HCT116 (cell line): Measurements from ENCODE around the gene PIK3R6. TPM values are rescaled to one million over a fixed set of nuclear protein-coding genes. Genes with fewer than 3 reads are reported as not detected.

Source experiments
- ATAC-seq: fragments of 200-7000 bp; cut with Tn5 transposase; 2 replicates; pipeline ENCODE4 v1.9.1; 2020; ENCODE audit warnings: mild to moderate bottlenecking, moderate library complexity
- BruUV-seq: library from RNA; stranded (reverse); fragments of 400-500 nt; replicated peaks from 2 replicates; lab custom pipeline; 2021; lab: Mats Ljungman, UMichigan
- CTCF ChIA-PET: fragments of 300-600 bp; sonication (Branson Sonifier 250); formaldehyde crosslinking; loops from one replicate; lab custom pipeline; 2021; ENCODE audit warnings: antibody characterized with exemption; lab: Charles Lee
- POLR2A ChIA-PET: fragments of 300-600, 350-600 bp; sonication (Branson Sonifier 250); formaldehyde crosslinking; loops from one replicate; lab custom pipeline; 2021; ENCODE audit warnings: antibody characterized with exemption; lab: Charles Lee
- RAD21 ChIA-PET, 2 experiments: fragments of 300-600 bp; sonication (Branson Sonifier 250); formaldehyde crosslinking; loops; one replicate each; lab custom pipeline; 2023; ENCODE audit warnings: low total read pairs in 2 of 2; ENCODE audit not compliant: uncharacterized antibody in 2 of 2, unreplicated experiment in 2 of 2, low non-redundant PET in 1 of 2; lab: Charles Lee
- DNase-seq: peaks from one replicate; pipeline ENCODE4 v3.0.0-alpha.2; 2010; ENCODE audit warnings: low read depth, low spot score
- H2AFZ ChIP-seq: fragments of 200-600 bp; shearing (Covaris generic), sonication (generic); 2 replicates; pipeline ENCODE4 v1.6.1; 2017; ENCODE audit warnings: low read depth, mixed run types, mixed read lengths, antibody characterized with exemption, low read length; ENCODE audit not compliant: poor library complexity, severe bottlenecking
- H3K27ac ChIP-seq: 2 replicates; pipeline ENCODE4 v1.5.1; 2012; ENCODE audit warnings: low read depth, low read length
- H3K27me3 ChIP-seq: fragments of 200-600 bp; sonication (generic); 2 replicates; pipeline ENCODE4 v1.6.1; 2016; ENCODE audit warnings: mixed run types, low read length, mixed read lengths; ENCODE audit not compliant: insufficient read depth
- H3K36me3 ChIP-seq, 2 experiments: fragments of 200-500 bp in 1 of 2; fragments of 200-600 bp in 1 of 2; sonication (Bioruptor generic) in 1 of 2; sonication (generic) in 1 of 2; 2 replicates each; pipeline versions ENCODE4 v1.5.1 to v1.6.1; 2014 to 2016; ENCODE audit warnings: low read length in 2 of 2, inconsistent platforms in 1 of 2, mixed read lengths in 1 of 2, mixed run types in 1 of 2; ENCODE audit not compliant: insufficient read depth in 2 of 2, control insufficient read depth in 1 of 2
- H3K4me1 ChIP-seq, 2 experiments: fragments of 200-600 bp in 1 of 2; sonication (generic) in 1 of 2; 2 replicates each; pipeline versions ENCODE4 v1.5.1 to v1.6.1; 2012 to 2017; ENCODE audit warnings: low read length in 2 of 2, inconsistent platforms in 1 of 2, mild to moderate bottlenecking in 1 of 2, mixed read lengths in 1 of 2, mixed run types in 1 of 2, moderate library complexity in 1 of 2; ENCODE audit not compliant: insufficient read depth in 2 of 2, control insufficient read depth in 1 of 2
- H3K4me2 ChIP-seq: fragments of 200-600 bp; sonication (generic); 2 replicates; pipeline ENCODE4 v1.6.1; 2017; ENCODE audit warnings: mixed run types, low read length, mixed read lengths
- H3K4me3 ChIP-seq, 2 experiments: fragments of 200-600 bp in 1 of 2; sonication (generic) in 1 of 2; replicated peaks in 1 of 2; 2 replicates each; pipeline ENCODE4 v1.5.1; 2011 to 2016; ENCODE audit warnings: low read length in 2 of 2, control low read depth in 1 of 2, low read depth in 1 of 2, mild to moderate bottlenecking in 1 of 2, mixed read lengths in 1 of 2, mixed run types in 1 of 2
- H3K79me2 ChIP-seq: fragments of 200-600 bp; sonication (generic); 2 replicates; pipeline ENCODE4 v1.6.1; 2017; ENCODE audit warnings: mild to moderate bottlenecking, mixed run types, low read length, moderate library complexity, mixed read lengths; ENCODE audit not compliant: insufficient read depth
- H3K9ac ChIP-seq: fragments of 200-600 bp; sonication (generic); 2 replicates; pipeline ENCODE4 v1.6.1; 2016; ENCODE audit warnings: low read length, mixed read lengths
- H3K9me2 ChIP-seq: fragments of 200-600 bp; sonication (generic), shearing (Covaris generic); 2 replicates; pipeline ENCODE4 v1.6.1; 2017; ENCODE audit warnings: mixed run types, mild to moderate bottlenecking, moderate library complexity; ENCODE audit not compliant: insufficient read depth
- H3K9me3 ChIP-seq, 2 experiments: fragments of 200-500 bp in 1 of 2; fragments of 200-600 bp in 1 of 2; sonication (Bioruptor generic) in 1 of 2; sonication (generic) in 1 of 2; 2 replicates each; pipeline ENCODE4 v1.6.1; 2014 to 2017; ENCODE audit warnings: low read length in 2 of 2, mixed read lengths in 2 of 2, inconsistent platforms in 1 of 2, low read depth in 1 of 2, mild to moderate bottlenecking in 1 of 2, mixed run types in 1 of 2, moderate library complexity in 1 of 2; ENCODE audit not compliant: control insufficient read depth in 1 of 2, insufficient read depth in 1 of 2
- H4K20me1 ChIP-seq: fragments of 200-600 bp; sonication (generic), shearing (Covaris generic); 2 replicates; pipeline ENCODE4 v1.6.1; 2017; ENCODE audit warnings: mixed run types, mild to moderate bottlenecking, moderate library complexity; ENCODE audit not compliant: insufficient read depth
- CBX3 ChIP-seq: IDR thresholded peaks from 2 replicates; pipeline ENCODE4 v1.6.1; 2012; ENCODE audit warnings: low read depth
- ELF1 ChIP-seq: IDR thresholded peaks from 2 replicates; pipeline ENCODE4 v1.6.1; 2012; ENCODE audit warnings: low read depth, borderline replicate concordance
- EZH2 ChIP-seq: fragments of 200-600 bp; sonication (generic); IDR thresholded peaks from 2 replicates; pipeline ENCODE4 v1.6.1; 2017; ENCODE audit warnings: antibody characterized with exemption, mixed run types
- EZH2phosphoT487 ChIP-seq: fragments of 200-600 bp; IDR thresholded peaks from 2 replicates; pipeline ENCODE4 v1.6.1; 2018; ENCODE audit warnings: antibody characterized with exemption, borderline replicate concordance
- FOSL1 ChIP-seq: IDR thresholded peaks from 2 replicates; pipeline ENCODE4 v1.6.1; 2012; ENCODE audit warnings: low read depth
- POLR2A ChIP-seq: IDR thresholded peaks from 2 replicates; pipeline ENCODE4 v1.7.0; 2011; ENCODE audit warnings: borderline replicate concordance; ENCODE audit not compliant: insufficient read depth, insufficient read length; ENCODE audit errors: extremely low read depth
- SIN3A ChIP-seq: IDR thresholded peaks from 2 replicates; pipeline ENCODE4 v1.6.1; 2012; ENCODE audit warnings: low read depth
- SRF ChIP-seq: IDR thresholded peaks from 2 replicates; pipeline ENCODE4 v1.6.1; 2012; ENCODE audit warnings: low read depth
- YY1 ChIP-seq: IDR thresholded peaks from 2 replicates; pipeline ENCODE4 v1.6.1; 2011; ENCODE audit warnings: low read length, low read depth, moderate library complexity, mild to moderate bottlenecking; ENCODE audit not compliant: insufficient replicate concordance; ENCODE audit errors: extremely low read depth
- ZBTB33 ChIP-seq: IDR thresholded peaks from 2 replicates; pipeline ENCODE4 v1.6.1; 2011; ENCODE audit warnings: mild to moderate bottlenecking, low read length, moderate library complexity; ENCODE audit not compliant: insufficient replicate concordance; ENCODE audit errors: extremely low read depth
- ZNF274 ChIP-seq: fragments of 200-500 bp; sonication (Bioruptor generic); IDR thresholded peaks from 2 replicates; pipeline ENCODE4 v1.6.1; 2014; ENCODE audit warnings: mild to moderate bottlenecking, low read depth, low read length, inconsistent platforms
- intact Hi-C: fragments of 100-400 bp; cut with micrococcal nuclease; formaldehyde crosslinking; loops from 2 replicates; pipeline ENCODE4 v1.10.0; 2022
- total RNA-seq: library from RNA; stranded (reverse); gene quantifications from one replicate; pipeline ENCODE4 v1.2.1, GENCODE V29; 2021; ENCODE audit not compliant: unreplicated experiment
- TF ChIP-seq, protein P1 (sequence below): IDR thresholded peaks from 2 replicates; pipeline ENCODE4 v1.6.1; 2012
- TF ChIP-seq, protein P2 (sequence below): IDR thresholded peaks from 2 replicates; pipeline ENCODE4 v1.6.1; 2012; ENCODE audit warnings: low read depth

PIK3R6 gene
- total RNA-seq, 1 experiment from 2014 or later, result 0.07 TPM

DNA sequence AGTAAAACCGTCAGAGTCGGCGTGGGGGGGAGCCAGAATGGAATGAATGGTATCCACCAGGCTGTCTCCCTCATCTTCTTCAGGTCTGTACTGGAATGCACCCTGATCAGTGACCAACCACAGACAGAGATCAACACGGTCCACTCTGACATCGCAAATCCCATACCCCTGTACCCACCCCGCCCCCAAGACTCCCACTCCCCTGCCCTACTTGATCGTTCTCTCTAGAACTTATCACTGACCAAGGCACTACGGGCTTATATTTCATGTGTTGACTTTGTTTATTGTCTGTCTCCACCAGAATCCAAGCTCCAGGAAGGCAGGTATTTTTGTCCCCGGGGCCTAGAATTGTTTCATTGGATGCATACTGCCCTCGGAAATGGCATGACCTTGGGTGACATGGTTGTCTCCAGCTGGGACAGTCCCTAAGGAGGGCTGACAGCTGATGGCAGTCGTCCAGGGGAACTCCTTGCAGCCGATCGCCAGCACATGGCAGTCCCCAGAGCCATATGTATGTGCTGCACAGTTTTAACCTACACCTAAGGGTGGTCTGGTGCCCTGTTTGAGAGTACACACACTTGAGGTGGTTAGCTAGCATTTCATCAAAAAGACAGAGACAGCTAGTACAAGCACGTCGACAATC is 67.8 kb downstream of the PIK3R6 start:
- ChIA-PET POLR2A (no interaction called here), CTCF (no interaction called here), RAD21 (interaction anchor here in 1 of 2 experiments (0.6 kb wide), 1 partner anchor 465 kb away, joined by 3 read pairs; no protein-coding TSS in a partner anchor)
- Histone ChIP-seq H4K20me1 (no peaks in the 10 kb centered on the region), H3K4me3 (no peak overlapping the region), H3K9me2 (no peaks in the 10 kb centered on the region), H3K4me2 (no peak overlapping the region), H3K9ac (no peak overlapping the region), H3K79me2 (no peaks in the 10 kb centered on the region), H3K4me1 (no peaks in the 10 kb centered on the region), H3K36me3 (no peaks in the 10 kb centered on the region), H2AFZ (no peak overlapping the region), H3K27ac (no peak overlapping the region), H3K9me3 (no peaks in the 10 kb centered on the region), H3K27me3 (no peaks in the 10 kb centered on the region)
- no peak for ATAC-seq
- BruUV-seq, result no TSS peak
- DNase-seq, result no peak
- intact Hi-C loops, result no loop called here
- TF ChIP-seq SRF (no peak), ELF1 (no peak), EZH2 (no peak), ZNF274 (no peak), EZH2phosphoT487 (no peak), POLR2A (no peak)

DNA sequence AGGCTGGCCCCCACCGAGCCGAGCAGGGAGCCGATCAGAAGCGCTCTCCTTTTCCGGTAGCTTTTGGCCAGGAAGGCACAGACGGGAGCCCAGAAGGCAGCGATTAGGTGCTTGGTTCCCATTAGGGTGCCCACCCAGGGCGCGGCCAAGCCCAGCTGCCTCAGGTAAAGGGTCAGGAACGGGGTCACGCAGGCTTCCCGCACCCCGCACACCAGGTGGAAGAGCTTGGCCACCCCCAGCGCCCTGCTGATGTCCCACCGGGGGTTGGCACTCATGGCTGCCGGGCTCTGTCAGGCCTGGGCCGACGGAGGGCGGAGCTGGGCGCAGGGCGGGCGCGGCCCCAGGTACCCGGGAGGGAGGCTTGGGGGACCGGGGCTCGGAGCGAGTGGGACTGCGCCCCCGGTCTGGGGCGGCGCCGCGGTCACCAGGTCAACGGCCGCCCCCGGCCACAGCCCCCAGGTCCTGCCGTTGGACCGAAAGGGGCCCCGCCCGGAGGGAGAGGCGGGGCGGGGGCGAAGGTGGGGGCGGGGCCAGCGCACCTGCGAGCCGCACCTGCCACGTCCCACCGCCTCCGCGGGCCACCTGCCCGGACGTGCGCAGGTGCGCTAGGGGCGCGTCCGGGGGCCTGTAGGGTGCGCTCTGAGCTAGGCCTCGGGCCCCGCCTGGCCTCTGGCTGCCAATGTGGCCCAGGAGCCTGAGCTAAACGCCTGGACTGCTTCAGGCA is 68.5 kb downstream of the PIK3R6 start, which contains the start of gene MFSD6L:
TSS of gene MFSD6L (minus strand) at position 520 of the 724 bp plus-strand sequence. CDS start at position 275, 245 bp downstream.
- Histone ChIP-seq H4K20me1 (no peaks in the 10 kb centered on the region), H3K27me3 (no peaks in the 10 kb centered on the region), H3K9me2 (no peaks in the 10 kb centered on the region), H3K27ac (no peak within 1 kb of the TSS), H3K4me1 (no peaks in the 10 kb centered on the region), H3K79me2 (no peaks in the 10 kb centered on the region), H2AFZ (no peak within 1 kb of the TSS), H3K4me3 (no peak within 1 kb of the TSS), H3K9me3 (no peaks in the 10 kb centered on the region), H3K36me3 (no peaks in the 10 kb centered on the region), H3K9ac (no peak within 1 kb of the TSS), H3K4me2 (no peak within 1 kb of the TSS)
- no TSS peak for BruUV-seq
- intact Hi-C loops, result no loop called here
- DNase-seq (no peak), ATAC-seq (no peak)
- ChIA-PET POLR2A (no interaction called here), CTCF (no interaction called here), RAD21 (no interaction called here)
- TF ChIP-seq EZH2, result no peak
- TF ChIP-seq EZH2phosphoT487, result no peak
- TF ChIP-seq, protein P1, sequence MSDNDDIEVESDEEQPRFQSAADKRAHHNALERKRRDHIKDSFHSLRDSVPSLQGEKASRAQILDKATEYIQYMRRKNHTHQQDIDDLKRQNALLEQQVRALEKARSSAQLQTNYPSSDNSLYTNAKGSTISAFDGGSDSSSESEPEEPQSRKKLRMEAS, result no peak
- TF ChIP-seq, protein P2, sequence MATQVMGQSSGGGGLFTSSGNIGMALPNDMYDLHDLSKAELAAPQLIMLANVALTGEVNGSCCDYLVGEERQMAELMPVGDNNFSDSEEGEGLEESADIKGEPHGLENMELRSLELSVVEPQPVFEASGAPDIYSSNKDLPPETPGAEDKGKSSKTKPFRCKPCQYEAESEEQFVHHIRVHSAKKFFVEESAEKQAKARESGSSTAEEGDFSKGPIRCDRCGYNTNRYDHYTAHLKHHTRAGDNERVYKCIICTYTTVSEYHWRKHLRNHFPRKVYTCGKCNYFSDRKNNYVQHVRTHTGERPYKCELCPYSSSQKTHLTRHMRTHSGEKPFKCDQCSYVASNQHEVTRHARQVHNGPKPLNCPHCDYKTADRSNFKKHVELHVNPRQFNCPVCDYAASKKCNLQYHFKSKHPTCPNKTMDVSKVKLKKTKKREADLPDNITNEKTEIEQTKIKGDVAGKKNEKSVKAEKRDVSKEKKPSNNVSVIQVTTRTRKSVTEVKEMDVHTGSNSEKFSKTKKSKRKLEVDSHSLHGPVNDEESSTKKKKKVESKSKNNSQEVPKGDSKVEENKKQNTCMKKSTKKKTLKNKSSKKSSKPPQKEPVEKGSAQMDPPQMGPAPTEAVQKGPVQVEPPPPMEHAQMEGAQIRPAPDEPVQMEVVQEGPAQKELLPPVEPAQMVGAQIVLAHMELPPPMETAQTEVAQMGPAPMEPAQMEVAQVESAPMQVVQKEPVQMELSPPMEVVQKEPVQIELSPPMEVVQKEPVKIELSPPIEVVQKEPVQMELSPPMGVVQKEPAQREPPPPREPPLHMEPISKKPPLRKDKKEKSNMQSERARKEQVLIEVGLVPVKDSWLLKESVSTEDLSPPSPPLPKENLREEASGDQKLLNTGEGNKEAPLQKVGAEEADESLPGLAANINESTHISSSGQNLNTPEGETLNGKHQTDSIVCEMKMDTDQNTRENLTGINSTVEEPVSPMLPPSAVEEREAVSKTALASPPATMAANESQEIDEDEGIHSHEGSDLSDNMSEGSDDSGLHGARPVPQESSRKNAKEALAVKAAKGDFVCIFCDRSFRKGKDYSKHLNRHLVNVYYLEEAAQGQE, result no peak
- no peak for TF ChIP-seq POLR2A
- no peak for TF ChIP-seq CBX3
- no peak for TF ChIP-seq SIN3A
- no peak for TF ChIP-seq ZBTB33
- TF ChIP-seq FOSL1, result no peak
- no peak for TF ChIP-seq YY1
